Naive thymus-derived CD4-positive, alpha-beta T cell (primary cell): ENCODE results near the gene CUL4A. TPM values are rescaled to one million over a fixed set of nuclear protein-coding genes. Genes with fewer than 3 reads are reported as not detected.
"Not testable (repeated sequence)": the region's sequence is repeated elsewhere in the genome, so short reads cannot be mapped to it uniquely, and the experiment has no call there.

Source experiments
- ATAC-seq: fragments of 150-1000 bp; cut with Tn5 transposase; 2 replicates; pipeline ENCODE4 v1.10.0; 2021; ENCODE audit warnings: mild to moderate bottlenecking, moderate library complexity
- CTCF ChIA-PET: fragments of 350-600 bp; sonication (Branson Sonifier 250); formaldehyde crosslinking; loops from one replicate; lab custom pipeline; 2021; ENCODE audit warnings: antibody characterized with exemption; lab: Charles Lee
- POLR2A ChIA-PET: fragments of 350-600 bp; sonication (Branson Sonifier 250); formaldehyde crosslinking; loops from one replicate; lab custom pipeline; 2021; ENCODE audit warnings: antibody characterized with exemption, inconsistent platforms; lab: Charles Lee
- DNase-seq, 9 donors: peaks; one replicate each; pipeline versions ENCODE4 v3.0.0 to v3.0.0-alpha.2; 2020 to 2022; ENCODE audit warnings: mixed read lengths in 1 of 9
- H3K27ac ChIP-seq: one replicate; pipeline ENCODE4 v1.7.0; 2013; ENCODE audit warnings: mild to moderate bottlenecking, low read depth, low read length, moderate library complexity
- H3K27me3 ChIP-seq, 2 donors: one replicate each; pipeline ENCODE4 v1.7.0; 2013; ENCODE audit warnings: low read length in 2 of 2, mild to moderate bottlenecking in 2 of 2, moderate library complexity in 2 of 2; ENCODE audit not compliant: control insufficient read depth in 2 of 2, insufficient read depth in 2 of 2
- H3K36me3 ChIP-seq, 3 experiments: 1 replicate in 2 of 3; 2 replicates in 1 of 3; pipeline ENCODE4 v1.7.0; 2013; ENCODE audit warnings: low read length in 3 of 3, mild to moderate bottlenecking in 3 of 3, moderate library complexity in 1 of 3; ENCODE audit not compliant: insufficient read depth in 3 of 3, control insufficient read depth in 2 of 3
- H3K4me1 ChIP-seq, 2 donors: one replicate each; pipeline ENCODE4 v1.7.0; 2013; ENCODE audit warnings: low read length in 2 of 2, mild to moderate bottlenecking in 2 of 2, moderate library complexity in 1 of 2; ENCODE audit not compliant: control insufficient read depth in 2 of 2, insufficient read depth in 2 of 2
- H3K4me3 ChIP-seq: 2 replicates; pipeline ENCODE4 v1.7.0; 2013; ENCODE audit warnings: mild to moderate bottlenecking, low read length
- H3K9me3 ChIP-seq, 3 experiments: 1 replicate in 2 of 3; 2 replicates in 1 of 3; pipeline ENCODE4 v1.7.0; 2013; ENCODE audit warnings: low read length in 3 of 3; ENCODE audit not compliant: control insufficient read depth in 2 of 3
- H3K27ac Mint-ChIP-seq, 9 donors: one replicate each; pipeline ENCODE4 v1.8.0; 2020 to 2022; ENCODE audit warnings: mixed read lengths in 9 of 9, mild to moderate bottlenecking in 8 of 9, moderate library complexity in 5 of 9, inconsistent platforms in 2 of 9
- H3K27me3 Mint-ChIP-seq, 5 donors: one replicate each; pipeline ENCODE4 v1.8.0; 2021 to 2022; ENCODE audit warnings: mixed read lengths in 5 of 5, mild to moderate bottlenecking in 1 of 5
- H3K36me3 Mint-ChIP-seq, 5 donors: one replicate each; pipeline ENCODE4 v1.8.0; 2020 to 2022; ENCODE audit warnings: mixed read lengths in 5 of 5, mild to moderate bottlenecking in 3 of 5, inconsistent platforms in 1 of 5
- H3K4me1 Mint-ChIP-seq, 7 donors: one replicate each; pipeline ENCODE4 v1.8.0; 2020 to 2022; ENCODE audit warnings: mixed read lengths in 7 of 7, mild to moderate bottlenecking in 3 of 7, inconsistent platforms in 1 of 7
- H3K4me3 Mint-ChIP-seq, 10 donors: one replicate each; pipeline ENCODE4 v1.8.0; 2020 to 2022; ENCODE audit warnings: mild to moderate bottlenecking in 10 of 10, mixed read lengths in 10 of 10, moderate library complexity in 6 of 10, inconsistent platforms in 2 of 10
- H3K9me3 Mint-ChIP-seq, 11 donors: one replicate each; pipeline ENCODE4 v1.8.0; 2020 to 2022; ENCODE audit warnings: mixed read lengths in 11 of 11, mild to moderate bottlenecking in 4 of 11, inconsistent platforms in 1 of 11, moderate library complexity in 1 of 11
- intact Hi-C, 2 donors: fragments of 100-400 bp; cut with micrococcal nuclease; formaldehyde crosslinking; loops; one replicate each; pipeline ENCODE4 v1.15.1; 2023
- microRNA-seq: library from miRNA; unstranded; fragments of <30 nt; microRNA quantifications from one replicate; pipeline ENCODE4 v1.2.0, GENCODE V29; 2022; ENCODE audit warnings: borderline microRNAs expressed
- polyA plus RNA-seq, 2 donors: library from polyadenylated mRNA; unstranded; fragments of 300-500 nt; fragmentation: Illumina TruSeq; gene quantifications; one replicate each; pipeline ENCODE4 v1.2.3, GENCODE V29; 2021
- total RNA-seq, 6 experiments: library from RNA in 5 of 6; stranded (reverse) in 5 of 6; gene quantifications; 1 replicate in 5 of 6; 2 replicates in 1 of 6; pipeline ENCODE4 v1.2.3 and lab custom pipeline; 2021 to 2026

The CUL4A gene
- total and polyA plus RNA-seq, 7 experiments from 2014 or later, result 35.0 to 94.7 (median 77.5) TPM

DNA sequence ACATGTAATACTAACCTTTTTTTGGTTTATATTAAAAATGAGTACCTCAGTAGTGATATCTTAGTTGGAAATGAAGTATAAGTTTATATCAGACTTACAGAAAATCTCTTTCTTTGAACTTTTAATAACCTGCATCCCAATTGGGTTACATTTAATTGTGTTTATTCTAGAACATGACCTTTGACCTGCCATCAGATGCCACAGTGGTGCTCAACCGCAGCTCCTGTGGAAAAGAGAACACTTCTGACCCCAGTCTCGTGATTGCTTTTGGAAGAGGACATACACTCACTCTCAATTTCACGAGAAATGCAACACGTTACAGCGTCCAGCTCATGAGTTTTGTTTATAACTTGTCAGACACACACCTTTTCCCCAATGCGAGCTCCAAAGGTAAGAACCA is 100.1 kb downstream of the CUL4A start:
- Mint-ChIP-seq H3K36me3 (peaks cover 7 to 35% (median 16%) of the 10 kb centered on the region in 5 donors), H3K27me3 (no peaks in the 10 kb centered on the region), H3K4me3 (no peak overlapping the region), H3K27ac (no peak overlapping the region), H3K9me3 (no peaks in the 10 kb centered on the region), H3K4me1 (peaks cover 3 to 35% (median 22%) of the 10 kb centered on the region in 7 donors)
- intact Hi-C loops, result no loop called here
- ChIA-PET POLR2A (interaction anchor here (0.7 kb wide), 1 partner anchor 12 kb away, joined by 4 read pairs; no protein-coding TSS in a partner anchor), CTCF (no interaction called here)
- Histone ChIP-seq H3K27me3 (no peaks in the 10 kb centered on the region), H3K4me1 (no peaks in the 10 kb centered on the region), H3K36me3 (peaks cover 7 to 44% (median 13%) of the 10 kb centered on the region in 3 experiments), H3K9me3 (no peaks in the 10 kb centered on the region), H3K27ac (no peak overlapping the region), H3K4me3 (no peak overlapping the region)
- ATAC-seq (no peak), DNase-seq (no peak)

DNA sequence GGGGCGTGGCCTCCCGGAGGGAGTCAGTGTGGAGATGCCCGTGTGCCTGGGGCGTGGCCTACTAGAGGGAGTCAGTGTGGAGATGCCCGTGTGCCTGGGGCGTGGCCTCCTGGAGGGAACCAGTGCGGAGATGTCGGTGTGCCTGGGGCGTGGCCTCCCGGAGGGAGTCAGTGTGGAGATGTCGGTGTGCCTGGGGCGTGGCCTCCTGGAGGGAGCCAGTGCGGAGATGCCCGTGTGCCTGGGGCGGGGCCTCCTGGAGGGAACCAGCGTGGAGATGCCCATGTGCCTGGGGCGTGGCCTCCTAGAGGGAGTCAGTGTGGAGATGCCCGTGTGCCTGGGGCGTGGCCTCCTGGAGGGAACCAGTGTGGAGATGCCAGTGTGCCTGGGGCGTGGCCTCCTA is 104.7 kb downstream of the CUL4A start:
- Mint-ChIP-seq H3K36me3 (peaks cover 7 to 28% (median 11%) of the 10 kb centered on the region in 5 donors), H3K27ac (peak overlapping the region in 1 of 9 donors; percentile 52), H3K4me1 (peaks cover 0 to 14% (median 3%) of the 10 kb centered on the region in 7 donors)
- CTCF ChIA-PET, H3K4me3 ChIP-seq, intact Hi-C loops, H3K27ac ChIP-seq, POLR2A ChIA-PET, H3K4me3 Mint-ChIP-seq, DNase-seq, ATAC-seq, H3K9me3 Mint-ChIP-seq, H3K27me3 Mint-ChIP-seq, H3K9me3 ChIP-seq, H3K4me1 ChIP-seq, H3K27me3 ChIP-seq: not testable (repeated sequence)
- peaks cover 10 to 72% (median 13%) of the 10 kb centered on the region in 3 experiments for H3K36me3 ChIP-seq

- intact Hi-C loops, H3K27me3 Mint-ChIP-seq, ATAC-seq, H3K27me3 ChIP-seq, DNase-seq, CTCF ChIA-PET, H3K9me3 ChIP-seq, H3K4me3 Mint-ChIP-seq, H3K9me3 Mint-ChIP-seq, POLR2A ChIA-PET, H3K27ac ChIP-seq, H3K4me3 ChIP-seq, H3K4me1 ChIP-seq: not testable (repeated sequence)
- Mint-ChIP-seq H3K36me3 (peaks cover 7 to 27% (median 11%) of the 10 kb centered on the region in 5 donors), H3K4me1 (peaks cover 0 to 14% (median 3%) of the 10 kb centered on the region in 7 donors), H3K27ac (peak overlapping the region in 4 of 9 donors; percentile 26 to 63 (median 48))
- peaks cover 14 to 74% (median 17%) of the 10 kb centered on the region in 3 experiments for H3K36me3 ChIP-seq
Observed at GRCh38 chr13:113314895-113315470, 105.6 kb downstream of the CUL4A start.

DNA sequence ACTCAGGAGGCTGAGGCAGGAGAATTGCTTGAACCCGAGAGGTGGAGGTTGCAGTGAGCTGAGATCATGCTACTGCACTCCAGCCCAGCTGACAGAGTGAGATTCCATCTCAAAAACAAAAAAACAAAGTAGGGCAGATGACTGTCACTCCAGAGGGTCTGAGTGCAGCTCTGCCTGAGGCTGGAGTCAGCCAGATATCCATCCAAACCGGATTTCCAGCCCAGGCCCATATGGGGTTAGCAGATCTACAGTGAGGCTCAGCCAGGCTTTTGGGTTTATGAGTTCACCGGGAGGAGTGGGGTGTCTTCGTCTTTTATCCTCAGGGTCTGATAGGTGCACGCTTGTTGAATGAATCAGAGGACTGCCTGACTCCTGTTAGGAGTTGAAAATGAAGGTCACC is 106.6 kb downstream of the CUL4A start:
- Mint-ChIP-seq H3K4me3 (no peak overlapping the region), H3K27me3 (no peaks in the 10 kb centered on the region), H3K9me3 (no peaks in the 10 kb centered on the region), H3K4me1 (peaks cover 0 to 14% (median 3%) of the 10 kb centered on the region in 7 donors), H3K27ac (no peak overlapping the region), H3K36me3 (peaks cover 5 to 32% (median 12%) of the 10 kb centered on the region in 5 donors)
- Histone ChIP-seq H3K36me3 (peaks cover 13 to 75% (median 19%) of the 10 kb centered on the region in 3 experiments), H3K27ac (no peak overlapping the region), H3K4me3 (no peak overlapping the region), H3K4me1 (no peaks in the 10 kb centered on the region), H3K27me3 (no peaks in the 10 kb centered on the region), H3K9me3 (no peaks in the 10 kb centered on the region)
- CTCF ChIA-PET, result no interaction called here
- POLR2A ChIA-PET, result no interaction called here
- DNase-seq, result no peak
- intact Hi-C loops, result no loop called here
- ATAC-seq, result no peak

Small RNAs within 50 kb of the gene (microRNA-seq; reads per million reads assigned to microRNA genes)
- gene MIR8075, result not detected

Other genes with a start within 250 kb of the CUL4A start
- gene MCF2L, start 240.4 kb upstream of the CUL4A start, total RNA-seq, result 10 to 100 TPM in 4 of 5 experiments, under 1 TPM in 1; 0.51 to 32.6 (median 21.9) TPM
- gene MCF2L, start 240.4 kb upstream of the CUL4A start, polyA plus RNA-seq, result 1 to 10 TPM; 1.9 to 4.7 TPM
- gene F7, start 103.8 kb upstream of the CUL4A start, total RNA-seq, result under 1 TPM in 1 of 5 experiments, not detected in 4; 0.40 TPM
- not detected for gene F7, start 103.8 kb upstream of the CUL4A start, polyA plus RNA-seq
- not detected for gene F10, start 86.8 kb upstream of the CUL4A start, total RNA-seq
- not detected for gene F10, start 86.8 kb upstream of the CUL4A start, polyA plus RNA-seq
- under 1 TPM in 1 of 5 experiments, not detected in 4; 0.24 TPM for gene PROZ, start 51.0 kb upstream of the CUL4A start, total RNA-seq
- not detected for gene PROZ, start 51.0 kb upstream of the CUL4A start, polyA plus RNA-seq
- gene PCID2, start 944 bp upstream of the CUL4A start, total RNA-seq, result 10 to 100 TPM; 44.2 to 83.7 (median 77.1) TPM
- 10 to 100 TPM; 62.9 to 84.4 TPM for gene PCID2, start 944 bp upstream of the CUL4A start, polyA plus RNA-seq
- 100 to 1,000 TPM in 2 of 5 experiments, 10 to 100 TPM in 3; 77.3 to 113 (median 98.8) TPM for gene LAMP1, start 87.6 kb downstream of the CUL4A start, total RNA-seq
- gene LAMP1, start 87.6 kb downstream of the CUL4A start, polyA plus RNA-seq, result 10 to 100 TPM; 21.6 to 24.9 TPM
- gene GRTP1, start 154.5 kb downstream of the CUL4A start, total RNA-seq, result 1 to 10 TPM in 2 of 5 experiments, under 1 TPM in 2, not detected in 1; 0.44 to 1.4 (median 1.1) TPM
- gene GRTP1, start 154.5 kb downstream of the CUL4A start, polyA plus RNA-seq, result 1 to 10 TPM; 1.3 to 2.2 TPM
- gene ADPRHL1, start 243.9 kb downstream of the CUL4A start, total RNA-seq, result 1 to 10 TPM in 3 of 5 experiments, under 1 TPM in 2; 0.12 to 2.0 (median 1.5) TPM
- gene ADPRHL1, start 243.9 kb downstream of the CUL4A start, polyA plus RNA-seq, result under 1 TPM in 1 of 2 donors, not detected in 1; 0.37 TPM